Measurements from ENCODE around the gene AKAP7.

The AKAP7 gene

DNA sequence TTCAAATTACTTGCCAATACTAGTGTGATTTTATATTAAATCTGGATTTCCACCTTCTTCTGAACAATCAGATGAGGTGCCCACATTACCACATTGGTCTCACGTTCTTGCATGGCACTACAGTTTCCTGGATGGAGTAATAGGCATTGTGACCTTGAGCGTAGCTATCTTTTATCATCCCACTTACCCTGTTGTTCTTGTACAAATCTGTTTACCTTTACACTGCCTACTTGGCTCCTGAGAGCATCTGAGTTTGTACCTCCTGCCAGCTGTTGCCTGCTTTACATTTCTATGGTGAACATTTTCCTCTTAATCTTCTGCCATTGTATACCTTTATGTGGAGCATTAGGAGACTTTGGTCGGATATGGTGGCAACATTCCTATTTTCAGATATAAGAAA lies 90.7 kb downstream of the AKAP7 start:
- DNase-seq (ENCODE audit: extremely low read depth, insufficient read length): no peak
- Histone ChIP-seq H3K27me3 (replicated peaks; ENCODE audit: control insufficient read depth, insufficient read depth, low read length) (no peaks in the 10 kb centered on the region), H3K36me3 (ENCODE audit: control insufficient read depth, insufficient read depth, low read length) (no peaks in the 10 kb centered on the region), H3K4me3 (replicated peaks; ENCODE audit: low read depth, low read length) (no peak overlapping the region)
- no peak for TF ChIP-seq CTCF (IDR thresholded peaks at IDR 0.05; ENCODE audit: insufficient read depth, low read length, poor library complexity, severe bottlenecking)

DNA sequence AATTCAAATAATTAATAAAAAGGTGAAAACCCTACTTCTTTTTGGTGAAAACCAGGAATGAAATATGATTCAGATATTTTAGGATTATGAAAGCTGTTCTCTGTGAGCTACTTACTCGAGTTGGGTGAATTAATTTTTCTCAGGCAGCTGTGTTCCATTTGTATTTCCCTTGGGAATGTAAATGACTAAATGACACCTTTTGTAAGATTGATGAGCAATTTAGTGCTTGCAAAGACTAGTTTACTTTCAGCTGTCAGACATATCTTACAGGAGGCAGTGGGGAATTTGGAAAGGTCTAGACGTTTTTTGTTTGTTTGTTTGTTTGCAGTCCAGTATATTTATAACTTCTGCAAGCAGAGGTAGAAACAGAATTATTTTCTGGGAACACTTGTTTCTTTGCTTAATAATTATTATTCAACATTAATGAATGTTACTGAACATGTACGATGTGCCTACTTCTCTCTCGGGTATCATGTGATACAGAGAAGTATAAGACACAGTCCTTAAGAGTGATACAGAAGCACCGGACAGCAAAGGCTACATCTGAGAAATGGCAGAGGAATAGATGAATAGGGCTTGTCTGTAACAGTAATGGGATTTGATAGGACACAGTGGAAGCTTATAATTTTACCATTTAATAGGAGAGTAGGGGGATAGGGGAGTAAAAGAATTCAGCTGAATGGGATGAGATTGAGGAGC lies 91.3 kb downstream of the AKAP7 start:
- no peak for TF ChIP-seq CTCF (IDR thresholded peaks at IDR 0.05; ENCODE audit: insufficient read depth, low read length, poor library complexity, severe bottlenecking)
- DNase-seq (ENCODE audit: extremely low read depth, insufficient read length): no peak
- Histone ChIP-seq H3K36me3 (ENCODE audit: control insufficient read depth, insufficient read depth, low read length) (no peaks in the 10 kb centered on the region), H3K4me3 (replicated peaks; ENCODE audit: low read depth, low read length) (no peak overlapping the region), H3K27me3 (replicated peaks; ENCODE audit: control insufficient read depth, insufficient read depth, low read length) (no peaks in the 10 kb centered on the region)

- Histone ChIP-seq H3K4me3 (replicated peaks; ENCODE audit: low read depth, low read length) (no peak overlapping the region), H3K27me3 (replicated peaks; ENCODE audit: control insufficient read depth, insufficient read depth, low read length) (no peaks in the 10 kb centered on the region), H3K36me3 (ENCODE audit: control insufficient read depth, insufficient read depth, low read length) (no peaks in the 10 kb centered on the region)
- no peak for TF ChIP-seq CTCF (IDR thresholded peaks at IDR 0.05; ENCODE audit: insufficient read depth, low read length, poor library complexity, severe bottlenecking)
- DNase-seq (ENCODE audit: extremely low read depth, insufficient read length): no peak
Observed at GRCh38 chr6:131227158-131227543, 91.9 kb downstream of the AKAP7 start.

DNA sequence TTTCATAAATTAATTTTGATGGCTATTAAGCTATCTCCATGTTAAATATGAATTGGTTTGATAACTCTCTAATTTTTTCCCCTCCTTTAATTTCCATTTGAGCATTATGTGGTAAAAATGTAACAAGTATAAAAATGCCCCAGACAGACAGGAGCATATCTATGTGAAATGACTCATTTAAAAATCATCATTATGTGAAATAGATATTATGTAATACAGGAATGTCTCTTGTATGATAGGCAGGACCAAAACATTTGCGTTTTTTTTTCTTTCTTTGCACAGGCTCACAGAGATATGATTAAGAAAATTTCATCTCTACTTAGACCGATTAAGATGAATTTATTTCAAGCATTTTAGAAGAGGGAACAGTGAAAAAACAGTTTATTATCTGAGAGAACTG lies 95.8 kb downstream of the AKAP7 start:
- Histone ChIP-seq H3K36me3 (ENCODE audit: control insufficient read depth, insufficient read depth, low read length) (no peaks in the 10 kb centered on the region), H3K27me3 (replicated peaks; ENCODE audit: control insufficient read depth, insufficient read depth, low read length) (no peaks in the 10 kb centered on the region), H3K4me3 (replicated peaks; ENCODE audit: low read depth, low read length) (no peak overlapping the region)
- no peak for DNase-seq (ENCODE audit: extremely low read depth, insufficient read length)
- no peak for TF ChIP-seq CTCF (IDR thresholded peaks at IDR 0.05; ENCODE audit: insufficient read depth, low read length, poor library complexity, severe bottlenecking)

GRCh38 chr6:131231891-131232290 lies 96.6 kb downstream of the AKAP7 start:
- no peak overlapping the region for H3K4me3 ChIP-seq (replicated peaks; ENCODE audit: low read depth, low read length)
- H3K27me3 ChIP-seq (replicated peaks; ENCODE audit: control insufficient read depth, insufficient read depth, low read length): no peaks in the 10 kb centered on the region
- no peak for DNase-seq (ENCODE audit: extremely low read depth, insufficient read length)
- TF ChIP-seq CTCF (IDR thresholded peaks at IDR 0.05; ENCODE audit: insufficient read depth, low read length, poor library complexity, severe bottlenecking): no peak
- no peaks in the 10 kb centered on the region for H3K36me3 ChIP-seq (ENCODE audit: control insufficient read depth, insufficient read depth, low read length)

DNA sequence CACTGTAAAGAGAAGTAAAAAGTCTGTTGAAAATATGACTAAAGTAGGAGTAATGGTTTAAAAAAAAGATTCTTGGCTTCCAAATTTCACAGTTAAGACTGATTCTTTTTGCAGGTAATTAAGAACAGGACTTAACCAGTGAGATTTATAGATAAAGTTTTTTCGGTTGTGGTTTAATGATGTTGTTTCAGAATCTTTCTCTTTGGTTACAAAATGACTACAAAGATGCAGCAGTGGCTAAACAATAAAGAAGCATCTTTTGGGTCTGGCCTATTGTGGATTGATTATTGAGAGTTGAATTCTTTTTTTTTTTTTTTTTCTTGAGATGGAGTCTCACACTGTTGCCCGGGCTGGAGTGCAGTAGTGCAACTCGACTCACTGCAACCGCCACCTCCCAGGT lies 109.7 kb downstream of the AKAP7 start:
- TF ChIP-seq CTCF (IDR thresholded peaks at IDR 0.05; ENCODE audit: insufficient read depth, low read length, poor library complexity, severe bottlenecking): no peak
- Histone ChIP-seq H3K4me3 (replicated peaks; ENCODE audit: low read depth, low read length) (no peak overlapping the region), H3K36me3 (ENCODE audit: control insufficient read depth, insufficient read depth, low read length) (no peaks in the 10 kb centered on the region), H3K27me3 (replicated peaks; ENCODE audit: control insufficient read depth, insufficient read depth, low read length) (no peaks in the 10 kb centered on the region)
- DNase-seq (ENCODE audit: extremely low read depth, insufficient read length): no peak
